Adrenal gland (tissue), 12 donors: ENCODE data around the gene CYP2J2. TPM values are rescaled to one million over a fixed set of nuclear protein-coding genes. Genes with fewer than 3 reads are reported as not detected.

Experiments used
- DNase-seq, 7 donors: peaks; one replicate each; pipeline ENCODE4 v3.0.0-alpha.2; 2019 to 2020
- H3K27ac ChIP-seq, 5 donors: fragments of 200-600 bp; sonication (generic) in 4 of 5; 1 replicate in 3 of 5; 2 replicates in 2 of 5; pipeline versions ENCODE4 v1.5.1 to v1.8.0; 2016 to 2020; ENCODE audit warnings: mild to moderate bottlenecking in 1 of 5
- H3K27me3 ChIP-seq: fragments of 200-600 bp; 2 replicates; pipeline ENCODE4 v1.8.0; 2021
- H3K36me3 ChIP-seq, 2 donors: fragments of 200-600 bp; replicated peaks in 1 of 2; 1 replicate in 1 of 2; 2 replicates in 1 of 2; pipeline versions ENCODE4 v1.5.1 to v1.8.0; 2018 to 2022
- H3K4me1 ChIP-seq, 2 donors: fragments of 200-600 bp; replicated peaks in 1 of 2; 1 replicate in 1 of 2; 2 replicates in 1 of 2; pipeline versions ENCODE4 v1.5.1 to v1.8.0; 2018 to 2021
- H3K4me3 ChIP-seq, 4 donors: fragments of 200-600 bp; sonication (generic) in 3 of 4; one replicate each; pipeline ENCODE4 v1.5.1; 2016 to 2018
- H3K9me3 ChIP-seq, 3 donors: fragments of 200-600 bp; sonication (generic) in 1 of 3; replicated peaks in 1 of 3; 1 replicate in 2 of 3; 2 replicates in 1 of 3; pipeline versions ENCODE4 v1.5.1 to v1.8.0; 2016 to 2021
- POLR2A ChIP-seq, 2 donors: fragments of 450-650 bp; IDR thresholded peaks; one replicate each; pipeline ENCODE4 v1.6.1; 2017; ENCODE audit warnings: antibody characterized with exemption in 2 of 2, mild to moderate bottlenecking in 2 of 2, moderate library complexity in 1 of 2
- WGBS, 4 donors: extraction: QIAGEN DNeasy Blood & Tissue Kit in 2 of 4; methylation state at CpG; one replicate each; pipeline versions ENCODE4 v1.1.5 to v1.1.7; 2013 to 2017; 5-methylcytosine and 5-hydroxymethylcytosine counted together
- intact Hi-C, 2 donors: fragments of 100-400 bp; cut with DNase I; formaldehyde crosslinking; loops; one replicate each; pipeline versions ENCODE4 v1.14.1 to v1.15.0; 2022 to 2023
- polyA plus RNA-seq, 3 donors: library from polyadenylated mRNA; stranded (reverse); fragments of 200-250 nt in 2 of 3; fragments of 350-450 nt in 1 of 3; fragmentation: Illumina TruSeq in 1 of 3; extraction: RNeasy Lipid Tissue Mini Kit (QIAGEN cat#74804) in 1 of 3; gene quantifications; one replicate each; pipeline ENCODE4 v1.2.3, GENCODE V29; 2013 to 2014
- total RNA-seq, 9 donors: library from RNA; depleted of rRNA in 4 of 9; stranded (reverse); fragments of >200 nt in 4 of 9; fragments of 120-200 nt in 1 of 9; fragmentation: NEBNext Ultra II Directional in 1 of 9; extraction: Animal tissue kit (Norgen Biotek cat#: 25700) in 1 of 9; gene quantifications; one replicate each; pipeline versions ENCODE4 v1.1.0 to v1.2.4, GENCODE V29; 2013 to 2023
- TF ChIP-seq, protein P1 (sequence below), 6 experiments: fragments of 450-650 bp in 4 of 6; fragments of 200-600 bp in 2 of 6; sonication (generic) in 1 of 6; IDR thresholded peaks; 1 replicate in 5 of 6; 2 replicates in 1 of 6; pipeline versions ENCODE4 v1.5.1 to v1.8.0; 2016 to 2021; ENCODE audit warnings: antibody characterized with exemption in 6 of 6, mild to moderate bottlenecking in 2 of 6, moderate library complexity in 1 of 6
- donor health status: healthy with polysubstance abuse.
- donor health status: Bipolar disorder and iron deficiency.
- donor health status: DM: yes; HTN: yes; CAD: no.
- donor health status: DM: no; HTN: no; CAD: no.
- donor health status: DM: no; HTN: no; CAD: no.
- donor health status: DM: yes; HTN: yes; CAD: no.

Gene CYP2J2
- total and polyA plus RNA-seq, 12 donors = 0.14 to 1.0 (median 0.44) TPM; not detected in 1

DNA sequence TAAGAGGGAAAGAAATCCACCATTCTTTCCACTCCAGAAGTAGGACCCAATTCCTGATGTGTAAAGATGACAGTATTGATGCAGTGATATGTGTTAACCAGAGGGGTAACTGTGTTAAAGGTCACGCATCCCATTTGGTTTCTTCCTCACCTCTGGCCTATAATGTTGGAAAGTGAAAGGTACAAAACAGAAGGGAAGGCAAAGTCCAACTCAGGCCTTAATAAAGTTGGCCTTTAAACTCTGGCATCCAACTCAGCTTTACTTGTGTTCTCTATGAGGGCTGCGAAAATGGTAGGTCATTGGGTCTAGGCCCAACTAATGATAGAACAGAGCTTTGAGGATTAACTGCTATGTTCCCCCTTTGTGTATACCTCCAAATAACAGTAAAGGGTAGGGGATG lies 17.9 kb downstream of the CYP2J2 start:
- H3K9me3 ChIP-seq = no peaks in the 10 kb centered on the region
- no peaks in the 10 kb centered on the region for H3K36me3 ChIP-seq
- H3K4me3 ChIP-seq = no peak overlapping the region
- no peak for TF ChIP-seq POLR2A (IDR thresholded peaks at IDR 0.05)
- TF ChIP-seq, protein P1, sequence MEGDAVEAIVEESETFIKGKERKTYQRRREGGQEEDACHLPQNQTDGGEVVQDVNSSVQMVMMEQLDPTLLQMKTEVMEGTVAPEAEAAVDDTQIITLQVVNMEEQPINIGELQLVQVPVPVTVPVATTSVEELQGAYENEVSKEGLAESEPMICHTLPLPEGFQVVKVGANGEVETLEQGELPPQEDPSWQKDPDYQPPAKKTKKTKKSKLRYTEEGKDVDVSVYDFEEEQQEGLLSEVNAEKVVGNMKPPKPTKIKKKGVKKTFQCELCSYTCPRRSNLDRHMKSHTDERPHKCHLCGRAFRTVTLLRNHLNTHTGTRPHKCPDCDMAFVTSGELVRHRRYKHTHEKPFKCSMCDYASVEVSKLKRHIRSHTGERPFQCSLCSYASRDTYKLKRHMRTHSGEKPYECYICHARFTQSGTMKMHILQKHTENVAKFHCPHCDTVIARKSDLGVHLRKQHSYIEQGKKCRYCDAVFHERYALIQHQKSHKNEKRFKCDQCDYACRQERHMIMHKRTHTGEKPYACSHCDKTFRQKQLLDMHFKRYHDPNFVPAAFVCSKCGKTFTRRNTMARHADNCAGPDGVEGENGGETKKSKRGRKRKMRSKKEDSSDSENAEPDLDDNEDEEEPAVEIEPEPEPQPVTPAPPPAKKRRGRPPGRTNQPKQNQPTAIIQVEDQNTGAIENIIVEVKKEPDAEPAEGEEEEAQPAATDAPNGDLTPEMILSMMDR (IDR thresholded peaks at IDR 0.05) = no peak
- intact Hi-C loops = no loop called here
- DNase-seq = no peak
- H3K27ac ChIP-seq = no peak overlapping the region
- no peaks in the 10 kb centered on the region for H3K4me1 ChIP-seq
- 96 to 100% (median 98%) methylated on average over 2 of the region's 2 CpGs for WGBS, 4 donors
- H3K27me3 ChIP-seq = no peaks in the 10 kb centered on the region

DNA sequence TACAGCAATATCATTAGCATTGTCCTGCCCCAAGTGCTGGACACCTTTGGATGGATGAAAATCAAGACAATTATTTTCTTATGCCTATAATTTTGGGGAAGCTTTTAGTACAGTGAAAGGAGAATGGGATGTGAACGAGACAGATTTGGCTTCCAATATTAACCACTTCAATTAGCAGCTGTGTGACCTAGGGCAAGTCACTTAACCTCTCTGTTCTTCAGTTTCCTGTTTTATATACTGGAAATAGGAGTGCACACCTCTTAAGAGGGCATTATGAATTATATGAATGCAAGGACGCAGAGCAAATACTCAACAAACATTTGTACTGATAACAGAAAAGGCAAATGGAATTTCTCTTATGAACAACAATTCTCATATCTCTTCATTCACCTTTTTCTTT lies 18.5 kb downstream of the CYP2J2 start:
- no peak overlapping the region for H3K4me3 ChIP-seq
- no peak overlapping the region for H3K27ac ChIP-seq
- H3K9me3 ChIP-seq = no peaks in the 10 kb centered on the region
- no peak for DNase-seq
- no peak for TF ChIP-seq POLR2A (IDR thresholded peaks at IDR 0.05)
- TF ChIP-seq, protein P1 (IDR thresholded peaks at IDR 0.05) = no peak
- H3K4me1 ChIP-seq = no peaks in the 10 kb centered on the region
- 72 to 83% (median 73%) methylated on average over 2 of the region's 2 CpGs for WGBS, 4 donors
- no peaks in the 10 kb centered on the region for H3K36me3 ChIP-seq
- intact Hi-C loops = no loop called here
- no peaks in the 10 kb centered on the region for H3K27me3 ChIP-seq

DNA sequence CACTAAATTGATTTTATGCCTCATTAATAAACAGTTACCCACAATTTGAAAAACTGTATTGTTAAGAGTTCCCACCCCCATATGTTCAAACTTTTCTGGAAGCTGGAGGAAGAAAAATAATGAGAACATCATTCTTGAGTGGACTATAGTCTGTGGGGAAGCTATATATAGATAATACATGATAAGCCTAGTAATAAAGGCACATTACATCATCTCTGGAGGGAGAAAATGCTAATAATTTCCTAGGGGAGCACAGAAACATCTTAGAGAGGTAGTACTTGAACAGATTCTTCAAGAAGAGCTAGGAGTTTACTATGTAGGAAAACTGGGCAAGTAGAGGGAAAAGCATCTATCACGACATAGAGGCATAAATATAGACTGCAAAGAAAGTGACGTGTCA lies 19.6 kb downstream of the CYP2J2 start:
- Histone ChIP-seq H3K4me1 (no peaks in the 10 kb centered on the region), H3K36me3 (no peaks in the 10 kb centered on the region), H3K4me3 (no peak overlapping the region), H3K9me3 (no peaks in the 10 kb centered on the region), H3K27me3 (no peaks in the 10 kb centered on the region), H3K27ac (no peak overlapping the region)
- WGBS, 4 donors = 70 to 79% (median 74%) methylated on average over 2 of the region's 2 CpGs
- TF ChIP-seq, protein P1 (IDR thresholded peaks at IDR 0.05) = no peak
- TF ChIP-seq POLR2A (IDR thresholded peaks at IDR 0.05) = no peak
- no peak for DNase-seq
- intact Hi-C loops = no loop called here

DNA sequence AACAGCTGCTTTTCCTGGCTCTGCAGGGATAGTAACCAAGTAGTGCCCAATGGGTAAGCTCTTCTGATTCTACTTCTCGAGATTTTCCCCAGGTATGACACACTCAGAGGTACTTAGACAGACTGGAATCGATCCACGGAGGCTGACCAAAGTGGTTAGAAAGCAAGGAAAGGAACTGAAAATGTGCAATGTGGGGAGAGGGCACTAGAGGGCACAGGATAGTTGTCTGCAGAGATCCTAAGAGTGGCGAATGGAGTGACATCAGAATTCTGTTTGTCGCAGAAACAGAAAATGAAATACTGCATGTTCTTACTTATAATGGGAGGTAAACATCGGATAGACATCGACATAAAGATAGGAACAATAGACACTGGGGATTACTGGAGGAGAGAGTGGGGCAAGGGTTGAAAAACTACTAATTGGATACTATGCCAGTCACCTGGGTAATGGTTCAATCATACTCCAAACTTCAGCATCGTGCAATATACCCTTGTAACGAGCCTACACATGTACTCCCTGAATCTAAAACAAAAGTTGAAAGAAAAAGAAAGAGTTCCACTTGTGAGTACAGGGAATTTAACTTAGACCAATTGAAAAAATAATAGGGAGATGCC lies 23.3 kb downstream of the CYP2J2 start:
- Histone ChIP-seq H3K4me3 (no peak overlapping the region), H3K27ac (no peak overlapping the region), H3K4me1 (no peaks in the 10 kb centered on the region), H3K9me3 (no peaks in the 10 kb centered on the region), H3K27me3 (no peaks in the 10 kb centered on the region), H3K36me3 (no peaks in the 10 kb centered on the region)
- no peak for TF ChIP-seq POLR2A (IDR thresholded peaks at IDR 0.05)
- TF ChIP-seq, protein P1 (IDR thresholded peaks at IDR 0.05) = peak; percentile 23 to 63 (median 58)
- intact Hi-C loops = loop anchor here in 1 of 2 donors (5.0 kb wide), 1 partner anchor 44 kb away; no protein-coding TSS in a partner anchor
- WGBS, 4 donors = 29 to 44% (median 34%) methylated on average over 9 of the region's 9 CpGs
- DNase-seq = peak; percentile 27 to 68 (median 36)
